ENCODE measurements around the gene TNFAIP2. TPM values are rescaled to one million over a fixed set of nuclear protein-coding genes. Genes with fewer than 3 reads are reported as not detected.

The TNFAIP2 gene
- total RNA-seq, 2 experiments from 2014 or later = not detected

DNA sequence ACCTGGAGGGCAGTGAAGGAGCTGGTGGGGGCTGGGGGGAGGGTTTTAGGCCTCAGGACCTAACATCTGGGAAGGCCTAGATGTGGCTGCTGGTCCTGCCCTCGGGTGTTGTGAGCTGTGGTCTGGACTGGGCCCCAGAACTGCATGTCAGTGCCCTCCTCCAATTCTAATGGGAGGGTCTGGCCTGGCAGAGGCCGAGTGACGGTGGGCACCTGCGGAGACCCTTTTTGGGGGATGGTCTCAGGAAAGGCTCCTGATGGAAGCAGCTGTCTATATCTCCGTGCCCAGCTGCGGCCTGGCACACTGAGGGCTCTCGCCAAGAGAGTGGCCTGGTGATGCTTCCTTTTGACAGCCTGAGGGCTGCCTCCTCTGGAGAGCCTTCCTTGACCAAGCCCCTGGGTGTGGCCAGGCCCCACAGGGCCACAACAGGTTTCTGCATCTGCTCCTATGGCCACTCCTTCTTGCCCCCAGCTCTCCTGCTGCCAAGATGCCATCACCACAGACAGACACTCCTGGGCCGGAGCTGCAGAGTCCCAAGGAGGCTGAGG is 23.5 kb upstream of the TNFAIP2 start:
- H3K9me3 ChIP-seq (ENCODE audit: low read length) = no peaks in the 10 kb centered on the region

DNA sequence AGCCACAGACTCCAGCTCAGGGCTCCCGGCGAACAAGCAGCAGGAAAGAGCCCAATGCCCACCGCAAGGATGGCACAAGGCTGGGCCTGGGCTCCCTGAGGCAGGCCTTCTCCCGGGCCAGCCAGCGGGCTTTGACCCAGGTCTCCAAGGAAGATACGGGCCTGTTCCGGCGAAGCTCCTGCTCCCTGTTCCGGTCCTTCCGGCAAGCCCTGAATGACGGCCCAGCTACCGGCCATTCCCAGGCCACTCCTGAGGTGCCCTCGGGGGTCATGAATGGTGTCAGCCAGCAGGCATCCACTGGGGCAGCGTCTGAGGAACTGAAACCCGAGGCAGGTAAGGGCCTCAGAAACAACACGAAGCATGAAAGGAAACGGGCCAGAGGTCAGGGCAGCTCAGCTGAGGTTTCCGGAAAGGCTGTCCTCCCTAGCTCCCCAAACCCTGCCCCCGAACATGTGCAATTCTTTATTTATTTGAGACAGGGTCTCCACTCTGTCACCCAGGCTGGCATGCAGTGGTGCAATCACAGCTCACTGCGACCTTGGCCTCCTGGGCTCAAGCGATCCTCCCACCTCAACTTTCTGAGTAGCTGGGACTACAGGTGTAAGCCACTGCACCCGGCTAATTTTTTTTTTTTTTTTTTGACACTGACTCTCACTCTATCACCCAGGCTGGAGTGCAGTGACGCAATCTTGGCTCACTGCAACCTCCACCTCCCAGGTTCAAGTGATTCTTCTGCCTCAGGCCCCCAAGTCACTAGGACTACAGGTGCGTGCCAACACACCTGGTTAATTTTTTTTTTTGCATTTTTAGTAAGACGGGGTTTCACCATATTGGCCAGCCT is 22.8 kb upstream of the TNFAIP2 start:
- no peak overlapping the region for H2AFZ ChIP-seq (ENCODE audit: low read length)
- no peaks in the 10 kb centered on the region for H3K9me2 ChIP-seq (ENCODE audit: insufficient read depth, low read length)
- ChIA-PET POLR2A (interaction anchor here (0.6 to 0.7 kb wide), 5 partner anchors 22 to 459 kb away, joined by 3 to 9 read pairs (median 4); no protein-coding TSS in a partner anchor), CTCF (ENCODE audit: unreplicated experiment) (interaction anchor here (0.6 to 1.2 kb wide), 2 partner anchors 14 to 40 kb away, joined by 3 read pairs; no protein-coding TSS in a partner anchor)
- no TSS peak for BruUV-seq (replicated peaks)
- H3K4me2 ChIP-seq (ENCODE audit: low read length) = peak overlapping the region; percentile 44
- no peaks in the 10 kb centered on the region for H3K36me3 ChIP-seq (ENCODE audit: insufficient read depth, low read length)
- no peak overlapping the region for H3K4me3 ChIP-seq (ENCODE audit: low read depth, low read length, poor library complexity, severe bottlenecking)
- H4K20me1 ChIP-seq (ENCODE audit: insufficient read depth, low read length) = no peaks in the 10 kb centered on the region
- peak overlapping the region; percentile 31 for H3K27ac ChIP-seq (ENCODE audit: low read depth, low read length, poor library complexity, severe bottlenecking)
- no peaks in the 10 kb centered on the region for H3K79me2 ChIP-seq (ENCODE audit: insufficient read depth, low read depth, low read length)
- DNase-seq (ENCODE audit: low spot score) = peak; percentile 57
- H3K4me1 ChIP-seq (ENCODE audit: insufficient read depth, low read length, poor library complexity, severe bottlenecking) = peaks cover 23% of the 10 kb centered on the region
- no peaks in the 10 kb centered on the region for H3K9me3 ChIP-seq (ENCODE audit: low read length)
- intact Hi-C loops (cut with micrococcal nuclease; ENCODE audit: unreplicated experiment) = no loop called here
- no peak for TF ChIP-seq EZH2phosphoT487 (IDR thresholded peaks at IDR 0.05; ENCODE audit: borderline replicate concordance, low read depth, low read length)
- TF ChIP-seq, protein P1, sequence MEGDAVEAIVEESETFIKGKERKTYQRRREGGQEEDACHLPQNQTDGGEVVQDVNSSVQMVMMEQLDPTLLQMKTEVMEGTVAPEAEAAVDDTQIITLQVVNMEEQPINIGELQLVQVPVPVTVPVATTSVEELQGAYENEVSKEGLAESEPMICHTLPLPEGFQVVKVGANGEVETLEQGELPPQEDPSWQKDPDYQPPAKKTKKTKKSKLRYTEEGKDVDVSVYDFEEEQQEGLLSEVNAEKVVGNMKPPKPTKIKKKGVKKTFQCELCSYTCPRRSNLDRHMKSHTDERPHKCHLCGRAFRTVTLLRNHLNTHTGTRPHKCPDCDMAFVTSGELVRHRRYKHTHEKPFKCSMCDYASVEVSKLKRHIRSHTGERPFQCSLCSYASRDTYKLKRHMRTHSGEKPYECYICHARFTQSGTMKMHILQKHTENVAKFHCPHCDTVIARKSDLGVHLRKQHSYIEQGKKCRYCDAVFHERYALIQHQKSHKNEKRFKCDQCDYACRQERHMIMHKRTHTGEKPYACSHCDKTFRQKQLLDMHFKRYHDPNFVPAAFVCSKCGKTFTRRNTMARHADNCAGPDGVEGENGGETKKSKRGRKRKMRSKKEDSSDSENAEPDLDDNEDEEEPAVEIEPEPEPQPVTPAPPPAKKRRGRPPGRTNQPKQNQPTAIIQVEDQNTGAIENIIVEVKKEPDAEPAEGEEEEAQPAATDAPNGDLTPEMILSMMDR (conservative IDR thresholded peaks at IDR 0.05; ENCODE audit: low read length) = no peak

More for the DNA sequence above, 23.5 kb upstream of the TNFAIP2 start:
- no peak overlapping the region for H3K4me3 ChIP-seq (ENCODE audit: low read depth, low read length, poor library complexity, severe bottlenecking)
- BruUV-seq (replicated peaks) = no TSS peak
- peaks cover 17% of the 10 kb centered on the region for H3K4me1 ChIP-seq (ENCODE audit: insufficient read depth, low read length, poor library complexity, severe bottlenecking)
- H3K27ac ChIP-seq (ENCODE audit: low read depth, low read length, poor library complexity, severe bottlenecking) = peak overlapping the region; percentile 31
- no peak for TF ChIP-seq EZH2phosphoT487 (IDR thresholded peaks at IDR 0.05; ENCODE audit: borderline replicate concordance, low read depth, low read length)
- TF ChIP-seq, protein P1 (conservative IDR thresholded peaks at IDR 0.05; ENCODE audit: low read length) = no peak
- intact Hi-C loops (cut with micrococcal nuclease; ENCODE audit: unreplicated experiment) = no loop called here
- H3K4me2 ChIP-seq (ENCODE audit: low read length) = peak overlapping the region; percentile 44; the same call in 1 of the 2 replicates
- H3K9me2 ChIP-seq (ENCODE audit: insufficient read depth, low read length) = no peaks in the 10 kb centered on the region
- H2AFZ ChIP-seq (ENCODE audit: low read length) = no peak overlapping the region
- ChIA-PET CTCF (ENCODE audit: unreplicated experiment) (interaction anchor here (0.6 to 1.2 kb wide), 2 partner anchors 13 to 41 kb away, joined by 3 read pairs; no protein-coding TSS in a partner anchor), POLR2A (interaction anchor here (0.6 to 0.7 kb wide), 2 partner anchors 21 to 460 kb away, joined by 3 to 9 read pairs; no protein-coding TSS in a partner anchor)
- H3K79me2 ChIP-seq (ENCODE audit: insufficient read depth, low read depth, low read length) = no peaks in the 10 kb centered on the region
- H4K20me1 ChIP-seq (ENCODE audit: insufficient read depth, low read length) = no peaks in the 10 kb centered on the region
- H3K36me3 ChIP-seq (ENCODE audit: insufficient read depth, low read length) = no peaks in the 10 kb centered on the region
- DNase-seq (ENCODE audit: low spot score) = no peak
